Measurements from ENCODE around the gene ANKFN1.
"Not testable (repeated sequence)": the region's sequence is repeated elsewhere in the genome, so short reads cannot be mapped to it uniquely, and the experiment has no call there.

Gene ANKFN1

GRCh38 chr17:56182081-56182480 is 28.8 kb downstream of the ANKFN1 start:
- no peak for DNase-seq

- DNase-seq, result no peak
Measured at GRCh38 chr17:56184650-56185049, 31.4 kb downstream of the ANKFN1 start.

GRCh38 chr17:56185491-56186221 is 32.4 kb downstream of the ANKFN1 start:
- DNase-seq, result no peak

- DNase-seq, result no peak
Measured at GRCh38 chr17:56186222-56186786, 33.0 kb downstream of the ANKFN1 start.

GRCh38 chr17:56203430-56203829 is 50.2 kb downstream of the ANKFN1 start:
- DNase-seq, result peak; percentile 5 to 6

GRCh38 chr17:56206351-56206750 is 53.1 kb downstream of the ANKFN1 start:
- no peak for DNase-seq

GRCh38 chr17:56213031-56213430 is 59.8 kb downstream of the ANKFN1 start:
- no peak for DNase-seq

- DNase-seq, result no peak
Measured at GRCh38 chr17:56217921-56218320, 64.6 kb downstream of the ANKFN1 start.

- no peak for DNase-seq
Measured at GRCh38 chr17:56222255-56222654, 69.0 kb downstream of the ANKFN1 start.

GRCh38 chr17:56230660-56231059 is 77.4 kb downstream of the ANKFN1 start:
- DNase-seq, result no peak

- no peak for DNase-seq
Measured at GRCh38 chr17:56231252-56231651, 78.0 kb downstream of the ANKFN1 start.

- no peak for DNase-seq
Measured at GRCh38 chr17:56231693-56232092, 78.4 kb downstream of the ANKFN1 start.

- no peak for DNase-seq
Measured at GRCh38 chr17:56244268-56244890, 91.1 kb downstream of the ANKFN1 start.

GRCh38 chr17:56247816-56248215 is 94.5 kb downstream of the ANKFN1 start:
- DNase-seq, result no peak

GRCh38 chr17:56257075-56257474 is 103.8 kb downstream of the ANKFN1 start:
- DNase-seq, result no peak

- DNase-seq, result no peak
Measured at GRCh38 chr17:56260376-56261002, 107.2 kb downstream of the ANKFN1 start.

GRCh38 chr17:56262803-56263202 is 109.5 kb downstream of the ANKFN1 start:
- DNase-seq, result no peak

- DNase-seq, result no peak
Measured at GRCh38 chr17:56269556-56270389, 116.5 kb downstream of the ANKFN1 start.

- no peak for DNase-seq
Measured at GRCh38 chr17:56274491-56274890, 121.2 kb downstream of the ANKFN1 start.

GRCh38 chr17:56284482-56284881 is 131.2 kb downstream of the ANKFN1 start:
- DNase-seq, result no peak

- DNase-seq, result not testable (repeated sequence)
Measured at GRCh38 chr17:56288786-56289185, 135.5 kb downstream of the ANKFN1 start.

- DNase-seq, result no peak
Measured at GRCh38 chr17:56289321-56289720, 136.0 kb downstream of the ANKFN1 start.
